ENCODE results near the gene TGFB2.

The TGFB2 gene

DNA sequence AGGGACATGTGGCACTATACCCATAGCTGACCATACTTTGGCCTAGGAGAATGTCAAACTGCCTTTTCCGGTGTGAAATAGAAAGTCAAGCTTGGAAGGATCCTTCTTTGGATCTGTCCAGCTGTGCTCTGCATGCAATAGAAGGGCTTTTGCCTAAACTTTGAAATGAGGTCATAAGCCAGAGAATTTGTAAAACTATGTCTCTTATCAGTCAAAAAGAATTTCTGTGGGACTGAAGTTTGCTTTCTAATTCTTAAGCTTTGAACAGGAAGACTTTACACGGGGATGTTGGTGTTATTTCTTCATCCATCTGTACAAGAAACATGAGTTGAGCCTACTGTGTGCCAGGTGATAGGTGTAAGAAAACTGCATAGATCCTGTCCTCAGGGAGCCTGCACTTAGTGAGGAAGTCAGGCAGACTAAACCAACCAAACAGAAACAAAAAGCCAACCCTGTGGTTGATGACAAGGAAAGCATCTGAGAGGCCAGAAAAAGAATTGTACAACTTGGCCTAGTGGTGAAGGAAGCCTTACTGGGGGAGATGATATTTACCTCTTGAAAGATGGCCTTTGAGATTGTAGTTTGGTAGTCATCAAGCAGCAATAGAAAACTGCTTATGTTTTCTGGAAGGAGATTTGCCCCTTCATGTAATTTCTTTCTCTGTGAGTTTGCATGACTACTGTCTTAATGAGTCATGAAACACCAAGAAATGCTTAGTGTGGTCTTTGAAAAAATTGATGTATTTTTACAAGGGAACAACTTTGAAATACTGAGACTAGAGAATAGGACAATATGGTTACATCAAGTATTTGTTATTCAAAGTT is 24.8 kb downstream of the TGFB2 start:
- DNase-seq (ENCODE audit: low read depth, low spot score) = peak; percentile 74
- in situ Hi-C loops (cut with HindIII; ENCODE audit: low sequenced_read_pairs) = no loop called here
- no peak overlapping the region for H3K4me3 ChIP-seq (ENCODE audit: low read depth, low read length)
- TF ChIP-seq, protein P1, sequence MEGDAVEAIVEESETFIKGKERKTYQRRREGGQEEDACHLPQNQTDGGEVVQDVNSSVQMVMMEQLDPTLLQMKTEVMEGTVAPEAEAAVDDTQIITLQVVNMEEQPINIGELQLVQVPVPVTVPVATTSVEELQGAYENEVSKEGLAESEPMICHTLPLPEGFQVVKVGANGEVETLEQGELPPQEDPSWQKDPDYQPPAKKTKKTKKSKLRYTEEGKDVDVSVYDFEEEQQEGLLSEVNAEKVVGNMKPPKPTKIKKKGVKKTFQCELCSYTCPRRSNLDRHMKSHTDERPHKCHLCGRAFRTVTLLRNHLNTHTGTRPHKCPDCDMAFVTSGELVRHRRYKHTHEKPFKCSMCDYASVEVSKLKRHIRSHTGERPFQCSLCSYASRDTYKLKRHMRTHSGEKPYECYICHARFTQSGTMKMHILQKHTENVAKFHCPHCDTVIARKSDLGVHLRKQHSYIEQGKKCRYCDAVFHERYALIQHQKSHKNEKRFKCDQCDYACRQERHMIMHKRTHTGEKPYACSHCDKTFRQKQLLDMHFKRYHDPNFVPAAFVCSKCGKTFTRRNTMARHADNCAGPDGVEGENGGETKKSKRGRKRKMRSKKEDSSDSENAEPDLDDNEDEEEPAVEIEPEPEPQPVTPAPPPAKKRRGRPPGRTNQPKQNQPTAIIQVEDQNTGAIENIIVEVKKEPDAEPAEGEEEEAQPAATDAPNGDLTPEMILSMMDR (IDR thresholded peaks at IDR 0.05; ENCODE audit: low read depth, low read length) = no peak

DNA sequence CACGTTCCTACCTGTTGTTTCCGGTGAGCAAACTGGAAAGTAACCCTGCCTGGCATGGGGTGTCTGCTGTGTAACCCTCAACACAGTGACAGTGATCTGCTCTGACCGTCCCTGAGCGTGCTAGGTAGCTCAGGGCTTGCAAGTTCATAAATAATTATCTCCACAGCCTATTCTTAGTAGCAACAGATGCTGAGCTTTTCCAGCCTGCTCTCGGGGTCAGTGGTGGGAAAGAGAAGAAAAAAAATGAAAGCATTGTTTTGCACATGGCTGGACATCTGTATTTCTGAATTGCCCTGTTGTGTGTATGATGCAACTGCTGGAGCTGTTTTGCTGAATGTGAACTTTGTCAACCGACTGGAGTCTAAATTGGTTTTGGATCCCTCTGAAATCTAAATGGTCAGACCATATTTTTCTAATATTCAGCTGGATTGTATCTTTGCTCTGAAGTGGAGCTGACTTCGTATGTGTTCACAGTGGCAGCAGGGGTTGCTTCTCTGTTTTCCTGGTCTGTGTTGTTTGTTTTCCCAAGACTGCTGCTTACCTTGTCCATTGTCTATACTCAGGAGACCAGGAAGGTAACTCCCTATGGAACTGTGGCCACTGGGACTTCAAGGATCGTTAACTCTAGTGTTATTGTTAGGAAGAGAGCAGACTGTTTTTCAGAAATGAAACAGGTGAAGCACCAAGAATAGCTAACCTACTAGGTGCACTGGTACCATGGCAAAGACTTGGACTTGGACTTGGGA is 27.0 kb downstream of the TGFB2 start:
- TF ChIP-seq, protein P1 (IDR thresholded peaks at IDR 0.05; ENCODE audit: low read depth, low read length) = no peak
- no peak overlapping the region for H3K4me3 ChIP-seq (ENCODE audit: low read depth, low read length)
- DNase-seq (ENCODE audit: low read depth, low spot score) = peak; percentile 63
- in situ Hi-C loops (cut with HindIII; ENCODE audit: low sequenced_read_pairs) = no loop called here

- peak; percentile 83 for DNase-seq (ENCODE audit: low read depth, low spot score)
- no peak overlapping the region for H3K4me3 ChIP-seq (ENCODE audit: low read depth, low read length)
- in situ Hi-C loops (cut with HindIII; ENCODE audit: low sequenced_read_pairs) = no loop called here
- TF ChIP-seq, protein P1 (IDR thresholded peaks at IDR 0.05; ENCODE audit: low read depth, low read length) = no peak
Measured at GRCh38 chr1:218374401-218375353, 29.5 kb downstream of the TGFB2 start.

GRCh38 chr1:218376722-218377121 is 31.6 kb downstream of the TGFB2 start:
- TF ChIP-seq, protein P1 (IDR thresholded peaks at IDR 0.05; ENCODE audit: low read depth, low read length) = no peak
- no peak overlapping the region for H3K4me3 ChIP-seq (ENCODE audit: low read depth, low read length)
- DNase-seq (ENCODE audit: low read depth, low spot score) = no peak
- in situ Hi-C loops (cut with HindIII; ENCODE audit: low sequenced_read_pairs) = no loop called here

DNA sequence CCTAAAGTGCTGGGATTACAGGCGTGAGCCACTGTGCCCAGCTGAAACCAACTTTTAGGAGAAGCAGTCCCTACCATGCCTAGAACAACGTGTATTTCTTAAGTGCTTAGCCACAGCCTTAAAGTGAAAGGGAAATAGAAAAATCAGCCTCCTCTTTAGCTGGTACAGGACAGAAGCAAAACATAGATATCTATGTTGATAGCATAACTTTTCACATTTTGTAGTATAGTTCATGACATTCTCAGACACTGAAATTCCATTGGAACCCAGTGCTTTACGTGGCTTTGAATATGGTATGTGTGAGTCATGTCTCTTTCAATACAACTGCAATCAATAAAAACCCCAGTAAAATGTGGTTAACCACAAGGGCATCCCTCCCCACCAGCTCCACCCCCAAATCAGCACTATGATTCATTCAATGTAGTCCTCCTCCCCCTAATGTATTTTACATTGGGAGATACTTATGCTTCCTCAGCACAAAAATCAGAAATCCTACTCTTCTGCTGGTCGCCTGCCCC is 32.1 kb downstream of the TGFB2 start:
- in situ Hi-C loops (cut with HindIII; ENCODE audit: low sequenced_read_pairs) = no loop called here
- TF ChIP-seq, protein P1 (IDR thresholded peaks at IDR 0.05; ENCODE audit: low read depth, low read length) = no peak
- H3K4me3 ChIP-seq (ENCODE audit: low read depth, low read length) = no peak overlapping the region
- DNase-seq (ENCODE audit: low read depth, low spot score) = peak; percentile 98

Measured in astrocyte of the spinal cord (primary cell).